ENCODE results near the gene NPW.

- TF ChIP-seq EZH2 (IDR thresholded peaks at IDR 0.05) (no peak), POLR2AphosphoS5 (IDR thresholded peaks at IDR 0.05; ENCODE audit: borderline replicate concordance, low read depth, low read length) (no peak)
Measured at GRCh38 chr16:1990351-1991134, 29.0 kb upstream of the NPW start.
